ENCODE data around the gene KL.

Gene KL

DNA sequence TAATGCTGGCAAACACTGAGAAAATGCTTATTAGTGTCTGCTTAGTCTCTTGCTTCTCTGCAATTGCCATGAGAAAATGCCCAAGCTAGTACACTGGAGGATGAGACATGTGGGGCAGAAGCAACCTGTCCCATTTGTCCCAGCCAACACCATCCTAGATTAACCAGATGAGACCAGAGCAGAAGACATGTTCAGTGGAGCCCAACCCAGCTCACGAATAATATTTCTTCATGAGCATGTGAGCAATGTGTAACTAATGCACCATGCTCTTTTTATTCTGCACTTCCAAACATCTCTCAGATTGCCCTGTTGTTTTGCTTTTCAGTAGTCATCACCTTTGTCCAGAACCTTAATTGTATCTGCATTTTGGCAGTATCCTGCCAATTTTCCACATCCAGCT, 21.4 kb downstream of the KL start:
- DNase-seq (ENCODE audit: low spot score) = no peak

DNA sequence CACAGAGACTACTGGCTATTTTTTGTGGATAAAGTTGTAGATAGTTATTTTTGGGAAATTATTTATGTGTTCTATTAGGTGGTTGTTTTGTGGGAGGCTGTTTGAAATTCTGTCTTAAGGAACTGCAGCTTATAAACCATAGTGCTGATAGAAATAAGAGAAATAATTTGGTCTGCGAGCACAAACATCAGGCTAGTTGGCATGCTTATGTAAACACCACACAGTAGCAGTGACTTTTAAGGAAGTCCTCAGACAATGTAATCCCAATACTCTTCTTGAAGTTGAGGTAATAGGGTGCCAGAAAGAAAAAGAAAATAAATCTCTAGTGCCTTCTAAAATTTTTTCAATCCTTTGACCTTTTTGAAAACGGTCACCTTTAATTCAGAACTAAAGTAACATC, 23.9 kb downstream of the KL start:
- DNase-seq (ENCODE audit: low spot score) = no peak

DNA sequence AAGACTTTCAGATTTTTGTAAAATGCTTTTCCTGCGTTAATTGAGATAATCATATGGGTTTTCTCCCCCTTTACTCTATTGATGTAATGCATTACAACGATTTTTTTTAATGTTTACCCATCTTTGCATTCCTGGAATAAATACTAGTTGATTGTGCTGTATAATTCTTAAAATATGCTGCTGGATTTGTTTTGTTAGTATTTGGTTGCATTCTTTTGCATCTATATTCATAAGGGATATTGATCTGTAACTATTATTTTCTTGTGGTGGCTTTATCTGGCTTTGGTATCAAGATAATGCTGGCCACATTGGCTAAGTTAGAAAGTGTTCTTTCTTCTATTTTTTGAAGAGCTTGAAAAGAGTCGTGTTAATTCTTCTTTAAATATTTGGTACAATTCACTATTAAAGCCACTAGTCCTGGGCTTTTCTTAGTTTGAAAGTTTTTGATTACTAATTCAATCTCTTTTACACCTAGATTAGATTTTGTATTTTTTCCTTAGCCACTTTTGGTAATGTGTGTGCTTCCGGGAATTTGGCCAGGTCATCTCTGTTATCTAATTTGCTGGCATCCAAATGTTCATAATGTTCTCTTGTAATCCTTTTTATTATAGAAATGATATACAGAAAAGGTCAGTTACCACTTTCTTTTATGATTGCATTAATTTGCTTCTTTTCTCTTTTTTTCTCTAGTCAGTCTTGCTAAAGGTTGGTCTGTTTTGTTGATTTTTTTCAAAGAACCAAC, 29.8 kb downstream of the KL start:
- no peak for DNase-seq (ENCODE audit: low spot score)

DNA sequence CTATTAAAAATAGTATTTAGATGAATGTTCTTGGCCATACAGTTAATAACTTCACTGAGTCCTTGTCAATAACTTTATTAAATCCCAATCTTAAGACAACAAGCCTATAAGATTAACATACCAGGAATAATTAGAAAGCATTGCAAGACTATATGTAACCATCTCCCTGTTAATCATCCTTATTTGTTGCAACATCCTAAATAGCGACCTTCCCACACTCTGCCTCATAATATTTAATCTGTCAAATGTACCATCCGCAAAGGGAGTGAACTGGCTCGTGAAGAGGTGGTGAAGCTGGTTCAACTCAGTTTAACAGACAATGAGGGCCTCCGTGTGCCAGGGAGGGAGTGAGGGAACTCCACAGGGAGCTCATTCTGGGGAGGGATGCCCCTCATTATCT, 33.9 kb downstream of the KL start:
- no peak for DNase-seq (ENCODE audit: low spot score)

DNA sequence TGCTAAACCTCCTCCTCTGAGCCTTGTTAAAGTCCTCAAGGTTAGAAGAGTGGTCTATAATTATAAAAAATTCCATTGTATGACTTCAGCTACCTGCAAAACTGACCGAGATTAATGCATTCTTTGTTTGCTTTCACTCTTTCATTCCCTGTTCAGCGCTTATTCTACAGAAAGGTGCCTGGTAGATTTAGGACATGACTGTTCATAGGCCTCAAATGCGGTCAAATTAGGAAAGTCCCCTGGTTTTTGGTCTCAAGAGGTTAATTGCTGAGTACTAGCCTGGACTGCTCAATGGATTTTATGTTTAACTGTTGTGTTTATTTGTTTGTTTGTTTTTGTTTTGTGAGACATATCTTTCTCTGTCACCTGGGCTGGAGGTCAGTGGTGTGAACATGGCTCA, 35.4 kb downstream of the KL start:
- no peak for DNase-seq (ENCODE audit: low spot score)

DNA sequence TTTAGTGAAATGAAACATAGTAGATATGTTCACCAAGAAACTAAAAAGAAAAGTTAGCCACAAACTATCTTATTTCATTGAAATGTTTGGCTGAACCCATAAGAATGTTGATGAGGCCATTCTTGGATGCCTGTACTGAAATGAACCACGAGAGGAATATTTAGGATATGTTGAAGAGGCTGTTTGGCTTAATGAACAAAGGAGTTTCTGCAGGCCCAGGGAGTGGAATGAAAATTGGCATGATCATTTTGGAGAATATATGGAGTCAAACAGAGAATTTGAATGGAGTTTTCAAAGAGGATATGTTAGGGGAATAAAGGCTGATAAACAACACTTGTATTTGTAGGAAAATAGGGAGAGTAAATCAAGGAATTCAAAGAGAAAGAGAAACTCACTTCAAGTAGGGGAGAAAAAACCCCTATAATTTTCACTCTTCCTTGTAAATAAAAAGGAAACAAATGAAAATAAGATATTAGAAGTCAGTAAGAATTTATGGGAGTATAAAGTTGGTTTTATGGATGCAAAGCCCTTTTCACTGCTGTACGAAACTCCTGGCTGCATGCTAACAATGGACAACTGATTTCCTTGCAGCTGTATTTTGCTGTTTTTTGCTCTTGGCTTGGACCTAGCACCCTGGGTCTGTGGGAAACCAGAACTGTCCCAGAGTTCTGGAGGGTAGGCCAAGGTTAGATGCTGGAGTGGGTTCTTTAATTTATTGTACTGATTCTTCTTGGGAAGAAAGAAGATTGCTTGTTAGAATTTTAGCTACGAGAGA, 36.5 kb downstream of the KL start:
- no peak for DNase-seq (ENCODE audit: low spot score)

DNA sequence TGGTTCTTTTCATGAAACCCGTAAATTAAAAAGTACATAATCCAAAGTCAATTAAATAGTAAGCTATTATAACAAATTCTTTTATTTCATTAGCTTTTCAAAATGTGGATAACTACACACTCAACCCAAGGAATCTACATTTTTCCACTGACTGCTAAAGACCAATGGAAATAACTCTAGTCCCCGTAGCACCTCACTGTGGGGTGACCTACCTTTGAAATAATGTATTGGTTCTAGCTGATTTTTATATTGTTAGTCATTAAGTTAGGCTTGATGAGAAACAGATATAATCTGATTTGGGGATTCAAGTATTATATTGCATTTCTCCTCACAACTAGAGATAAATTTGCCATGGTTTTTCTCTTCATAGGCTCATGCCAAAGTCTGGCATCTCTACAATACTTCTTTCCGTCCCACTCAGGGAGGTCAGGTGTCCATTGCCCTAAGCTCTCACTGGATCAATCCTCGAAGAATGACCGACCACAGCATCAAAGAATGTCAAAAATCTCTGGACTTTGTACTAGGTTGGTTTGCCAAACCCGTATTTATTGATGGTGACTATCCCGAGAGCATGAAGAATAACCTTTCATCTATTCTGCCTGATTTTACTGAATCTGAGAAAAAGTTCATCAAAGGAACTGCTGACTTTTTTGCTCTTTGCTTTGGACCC, 37.3 kb downstream of the KL start:
- DNase-seq (ENCODE audit: low spot score) = peak; percentile 2

DNA sequence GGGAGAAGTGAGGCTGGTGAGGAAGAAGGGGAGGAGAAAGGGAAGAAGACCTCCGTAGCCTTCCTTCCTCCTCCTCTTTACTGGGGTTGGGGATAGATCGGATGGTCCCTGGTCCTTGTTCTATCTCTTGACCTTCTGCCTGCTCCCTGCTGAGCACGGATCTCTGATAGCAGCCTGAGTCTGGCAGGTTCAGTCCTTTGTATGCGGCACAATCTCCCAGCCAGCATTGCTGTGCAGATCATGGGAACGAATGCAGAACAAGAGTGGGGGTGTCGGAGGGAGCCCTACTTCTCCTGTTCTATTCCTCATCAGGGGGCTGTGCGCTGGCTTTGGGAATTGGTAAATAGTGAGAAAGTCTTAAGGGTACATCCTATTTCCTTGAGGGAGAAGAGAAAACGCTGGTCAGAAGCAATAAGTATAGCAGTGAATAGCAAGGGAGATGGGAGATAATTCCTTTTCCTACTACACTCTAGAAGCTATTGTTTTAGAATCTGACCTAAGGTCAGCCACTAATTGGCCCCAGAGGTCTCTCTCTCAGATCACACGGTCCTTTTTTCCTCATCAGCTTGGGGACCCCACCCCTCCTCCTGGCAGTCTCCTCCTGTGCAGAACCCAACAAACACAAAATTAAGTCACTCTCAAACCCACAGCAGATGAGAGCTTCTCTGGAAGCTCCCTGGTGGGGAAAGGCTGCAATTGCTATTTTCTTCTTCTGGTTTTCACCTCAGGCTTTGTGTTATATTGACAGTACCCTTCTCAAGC, 41.0 kb downstream of the KL start:
- DNase-seq (ENCODE audit: low spot score) = no peak

DNA sequence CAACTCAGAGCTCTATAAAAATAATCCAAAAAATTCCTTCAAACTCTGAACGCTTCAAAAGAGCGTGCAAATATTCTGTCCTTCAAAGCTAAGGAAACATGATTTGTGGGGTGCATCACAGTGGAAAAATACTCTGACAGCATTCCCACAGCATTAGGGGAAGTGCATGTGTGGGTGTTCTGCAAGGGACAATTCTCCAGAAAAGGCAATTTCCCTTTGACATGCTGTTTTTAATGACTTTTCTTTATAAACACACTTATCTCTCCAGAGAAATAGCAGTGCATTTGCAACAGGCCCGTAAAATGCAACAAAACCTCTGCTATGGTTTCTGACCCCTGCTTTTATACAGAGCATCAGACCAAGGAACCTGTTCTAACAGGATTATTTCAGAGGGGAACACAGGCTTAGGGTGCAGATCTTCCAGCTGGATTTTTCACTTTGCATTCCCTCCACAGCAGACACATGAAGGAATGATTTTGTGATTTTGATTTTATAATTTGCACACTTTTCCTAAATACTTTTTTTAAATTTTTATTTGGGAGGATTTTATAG, 42.6 kb downstream of the KL start:
- no peak for DNase-seq (ENCODE audit: low spot score)

DNA sequence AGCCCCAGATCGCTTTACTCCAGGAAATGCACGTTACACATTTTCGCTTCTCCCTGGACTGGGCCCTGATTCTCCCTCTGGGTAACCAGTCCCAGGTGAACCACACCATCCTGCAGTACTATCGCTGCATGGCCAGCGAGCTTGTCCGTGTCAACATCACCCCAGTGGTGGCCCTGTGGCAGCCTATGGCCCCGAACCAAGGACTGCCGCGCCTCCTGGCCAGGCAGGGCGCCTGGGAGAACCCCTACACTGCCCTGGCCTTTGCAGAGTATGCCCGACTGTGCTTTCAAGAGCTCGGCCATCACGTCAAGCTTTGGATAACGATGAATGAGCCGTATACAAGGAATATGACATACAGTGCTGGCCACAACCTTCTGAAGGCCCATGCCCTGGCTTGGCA, 44.6 kb downstream of the KL start:
- no peak for DNase-seq (ENCODE audit: low spot score)

DNA sequence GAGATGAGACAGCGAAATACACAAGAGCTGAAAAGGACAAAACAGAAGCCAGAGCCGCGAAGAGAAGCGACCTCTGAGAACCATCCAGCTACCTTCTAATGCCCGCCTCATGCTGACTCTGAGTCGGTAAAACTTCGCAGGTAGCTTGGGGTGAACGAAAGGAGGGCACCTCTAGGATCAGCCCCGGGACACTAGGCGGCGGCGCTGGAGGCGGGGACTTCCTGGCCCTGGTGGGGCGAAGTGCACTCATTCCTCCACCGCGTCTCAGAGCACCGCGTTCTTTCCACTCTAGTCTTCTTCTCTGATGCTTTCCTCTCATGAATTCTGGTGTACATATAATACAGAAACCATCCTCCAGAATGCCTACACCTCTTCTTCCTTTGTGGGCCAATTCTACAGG, 50.1 kb downstream of the KL start:
- no peak for DNase-seq (ENCODE audit: low spot score)

DNA sequence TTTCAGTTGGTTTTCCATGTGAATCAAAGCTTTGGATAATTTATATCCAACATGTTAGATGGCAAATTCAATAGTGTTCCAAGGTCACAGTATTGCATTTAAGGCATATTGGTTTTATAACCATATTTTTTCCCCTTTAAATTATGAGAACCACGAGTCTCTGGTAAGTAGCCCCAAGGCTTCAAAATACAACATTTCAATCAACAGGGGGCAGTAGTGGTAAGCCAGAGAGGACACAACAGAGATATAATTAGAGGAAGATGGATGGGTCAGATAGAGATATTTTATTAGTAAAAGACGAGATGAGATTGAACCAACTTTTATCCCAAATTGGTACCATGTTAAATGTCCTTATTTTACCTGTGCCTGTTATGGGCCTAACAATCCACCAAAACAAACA, 53.1 kb downstream of the KL start:
- no peak for DNase-seq (ENCODE audit: low spot score)

DNA sequence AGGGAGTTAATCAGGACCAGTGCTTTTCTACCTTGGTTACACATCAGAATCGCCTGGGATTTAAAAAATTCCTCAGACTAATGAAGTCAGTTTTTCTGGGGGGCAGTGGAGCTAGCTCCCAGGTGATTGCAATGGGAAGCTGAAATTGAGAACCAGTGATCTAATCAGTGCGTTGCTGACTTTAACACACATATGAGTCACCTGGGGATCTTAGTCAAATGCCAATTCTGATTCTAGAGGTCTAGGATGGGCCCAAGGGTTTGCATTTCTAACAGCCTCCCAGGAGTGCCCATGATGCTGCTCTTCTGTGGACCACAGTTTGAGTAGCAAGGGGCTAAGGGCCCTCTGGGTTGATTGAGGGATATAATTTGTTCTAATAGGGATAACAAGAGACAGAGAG, 54.5 kb downstream of the KL start:
- DNase-seq (ENCODE audit: low spot score) = no peak

DNA sequence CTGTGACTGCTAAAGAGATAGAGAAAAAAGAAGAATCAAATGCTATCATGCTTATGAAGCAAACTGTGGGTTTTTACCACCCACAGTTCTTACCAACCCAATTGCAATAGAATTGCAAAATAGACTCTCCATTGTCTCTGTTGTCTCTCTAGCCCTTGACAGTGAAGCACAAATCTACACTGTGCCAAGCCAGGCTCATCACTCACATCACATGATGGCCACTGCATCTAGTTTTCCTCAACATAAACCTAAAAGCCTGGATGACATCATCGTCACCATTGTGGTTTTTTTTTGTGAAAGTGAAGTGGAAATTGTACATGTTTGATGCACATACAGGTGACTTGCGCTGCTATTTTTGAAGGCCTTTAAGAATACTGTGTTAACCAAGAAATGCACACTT, 56.1 kb downstream of the KL start:
- no peak for DNase-seq (ENCODE audit: low spot score)

DNA sequence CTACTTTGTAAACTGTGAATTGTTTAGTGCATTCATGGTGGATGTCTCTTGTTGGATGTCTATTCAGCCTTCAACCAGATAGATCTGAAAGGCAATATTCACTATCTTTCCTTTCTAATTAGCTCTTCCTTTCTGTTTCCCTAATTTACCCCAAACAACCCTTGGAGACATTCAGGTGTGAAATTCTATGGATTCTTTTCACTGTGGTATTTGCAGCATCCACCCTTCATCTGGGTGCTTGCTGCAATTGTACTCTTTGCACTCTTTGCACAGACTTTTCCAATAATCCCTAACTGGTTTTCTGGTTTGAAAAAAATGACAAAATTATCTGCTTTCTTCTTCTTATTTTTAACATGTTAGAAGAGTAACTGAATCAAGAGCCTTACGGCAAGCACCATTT, 56.5 kb downstream of the KL start:
- DNase-seq (ENCODE audit: low spot score) = no peak

DNA sequence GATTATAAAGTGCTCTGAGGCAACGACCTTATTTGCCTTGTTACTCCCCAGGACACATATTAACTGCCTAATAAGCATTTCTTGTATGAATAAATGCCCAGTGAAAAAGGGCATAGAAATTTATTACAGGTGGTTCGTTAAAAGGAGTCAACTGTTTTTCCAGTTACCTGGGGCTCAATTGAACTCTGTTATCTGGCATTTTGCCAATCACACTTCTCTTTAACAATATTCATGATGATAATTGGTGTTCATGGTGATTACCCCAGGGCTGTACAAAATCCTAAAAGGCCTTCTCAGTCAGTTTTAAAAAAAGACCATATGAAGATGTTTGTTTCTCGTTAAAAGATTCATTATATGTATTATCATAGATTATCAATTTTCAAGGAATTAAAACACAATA, 57.1 kb downstream of the KL start:
- DNase-seq (ENCODE audit: low spot score) = no peak

DNA sequence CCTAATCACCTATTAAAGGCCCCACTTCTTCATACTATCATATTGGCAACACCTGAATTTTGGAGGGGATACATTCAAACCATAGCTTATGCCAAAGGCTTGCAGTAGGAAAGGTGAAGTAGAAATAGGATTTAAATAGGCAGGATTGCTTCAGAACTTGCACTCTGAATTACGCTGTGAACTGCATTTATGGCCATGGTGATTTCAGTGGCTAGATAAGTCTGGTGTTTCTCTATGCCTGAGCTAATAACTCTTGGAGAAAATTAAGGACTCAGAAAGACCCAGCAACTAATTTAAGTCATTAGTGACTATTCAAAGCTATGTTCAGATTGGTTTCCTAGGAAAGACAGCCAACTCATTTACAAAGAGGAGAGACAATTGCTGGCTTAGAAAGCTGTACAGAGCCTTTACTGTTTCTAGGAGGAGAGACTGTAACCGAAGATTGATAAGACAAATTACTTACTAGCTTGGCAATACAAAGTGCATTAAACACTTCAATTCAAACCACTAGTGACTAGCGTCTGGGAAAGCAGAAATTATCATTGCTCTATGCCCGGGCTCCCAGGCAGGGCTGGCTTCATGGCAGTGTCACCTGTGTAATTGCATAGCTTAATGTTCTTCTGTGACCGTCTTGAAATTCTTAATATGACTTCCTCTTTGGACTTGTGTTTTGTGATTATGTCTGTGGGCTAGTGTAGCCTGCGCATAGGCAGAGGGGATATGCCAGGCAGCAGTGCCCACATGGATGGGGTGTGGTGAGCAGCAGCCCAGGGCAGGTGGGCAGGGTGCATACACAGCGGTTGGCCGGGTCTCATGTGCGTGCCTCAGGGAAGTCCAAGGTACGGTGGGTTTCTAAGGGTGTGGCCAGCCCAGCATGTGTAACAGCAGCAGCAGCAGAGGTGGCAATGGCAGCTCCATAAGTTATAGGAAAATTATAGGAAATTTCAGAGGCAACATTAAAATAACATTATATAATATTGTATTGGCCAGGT, 60.1 kb downstream of the KL start:
- DNase-seq (ENCODE audit: low spot score) = no peak

DNA sequence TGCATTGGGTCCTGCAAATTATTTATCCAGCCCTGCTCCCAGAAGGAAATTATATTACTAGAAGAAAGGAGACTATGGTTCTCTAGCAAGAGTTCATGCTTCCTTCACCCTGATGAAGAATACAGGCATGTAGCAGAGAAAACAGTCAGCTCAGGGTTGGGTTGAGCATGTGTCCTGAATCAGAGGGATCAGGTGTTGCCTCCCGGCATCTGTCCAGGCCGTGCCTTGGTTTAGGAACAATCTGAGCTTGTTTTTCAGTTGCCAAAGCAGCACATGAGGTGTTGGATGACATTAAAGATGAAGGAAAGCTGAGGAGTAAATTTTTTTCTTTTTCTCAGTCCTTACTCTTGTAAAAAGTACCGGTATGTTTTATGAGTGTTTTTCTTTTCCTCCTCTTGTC, 62.0 kb downstream of the KL start:
- DNase-seq (ENCODE audit: low spot score) = no peak

DNA sequence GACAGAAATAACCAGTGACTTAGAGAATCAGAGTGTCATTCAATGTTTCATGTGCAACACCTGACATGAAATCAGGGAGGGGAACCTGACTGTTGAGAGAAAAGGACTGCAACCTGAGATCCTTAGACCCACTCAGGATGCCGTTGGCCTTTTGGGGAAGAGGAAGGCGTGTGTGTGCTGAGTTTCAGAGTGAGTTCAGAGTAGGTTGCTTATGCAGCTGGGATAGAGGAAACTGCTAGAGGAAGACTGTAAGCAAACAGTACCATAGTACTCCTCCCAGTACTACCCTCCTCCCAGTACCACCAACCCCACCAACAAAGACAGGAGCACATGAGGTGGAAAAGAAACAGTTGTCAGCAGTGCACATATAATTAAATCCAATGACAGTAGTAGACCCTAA, 63.7 kb downstream of the KL start:
- DNase-seq (ENCODE audit: low spot score) = no peak

DNA sequence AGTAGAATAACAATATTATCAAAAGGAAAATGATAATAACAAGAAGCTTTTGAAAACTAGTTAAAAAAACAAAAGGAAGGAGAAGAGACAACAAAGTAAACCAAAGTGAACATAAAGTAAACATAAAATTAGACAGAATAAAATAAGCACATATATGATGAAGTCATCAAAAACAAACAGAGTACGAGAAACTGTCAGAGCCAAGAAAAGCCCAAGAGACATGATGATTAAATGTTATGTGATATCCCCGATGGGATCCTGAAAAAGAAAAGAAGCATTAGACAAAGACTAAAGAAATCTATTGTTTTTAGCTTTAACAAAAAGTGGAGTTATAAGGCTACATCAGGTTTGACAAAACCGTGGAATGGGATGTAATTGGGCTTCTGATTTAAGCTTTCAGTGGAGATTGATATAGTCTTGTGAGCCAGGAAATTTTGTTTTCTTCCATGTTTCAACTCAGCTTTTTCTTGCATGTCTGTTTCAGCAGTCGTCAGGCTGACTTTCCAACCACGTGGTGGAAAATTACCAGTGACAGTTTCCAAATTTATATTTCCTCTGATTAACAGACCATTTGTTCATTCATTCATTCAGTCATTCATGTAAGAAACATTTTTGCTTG, 64.9 kb downstream of the KL start:
- DNase-seq (ENCODE audit: low spot score) = no peak

DNA sequence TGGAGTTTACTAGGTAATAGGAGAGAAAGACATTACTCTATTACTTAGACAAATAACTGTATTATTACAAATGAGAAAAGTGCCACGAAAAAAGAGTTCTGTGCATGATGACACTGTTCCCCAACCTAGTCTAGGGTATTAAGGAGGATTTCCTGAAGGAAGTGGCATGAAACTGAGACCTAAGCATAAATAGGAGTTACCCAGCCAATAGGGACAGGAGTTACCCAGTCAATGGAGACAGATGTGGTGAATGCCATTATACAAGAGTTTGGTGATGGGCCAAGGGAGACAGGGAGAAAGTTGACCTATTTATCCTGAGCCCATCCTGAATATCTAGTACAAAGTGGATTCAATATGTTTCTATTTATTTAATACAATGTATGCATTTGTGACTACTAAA, 65.4 kb downstream of the KL start:
- no peak for DNase-seq (ENCODE audit: low spot score)
